ENCODE data around the gene IPO4.
"Not testable (repeated sequence)": the region's sequence is repeated elsewhere in the genome, so short reads cannot be mapped to it uniquely, and the experiment has no call there.

Gene IPO4

GRCh38 chr14:24188251-24189058 is at the start of gene IPO4:
Gene IPO4, minus strand, starts transcription at chr14:24188816. Its CDS starts 29 bp downstream, at chr14:24188787.
- DNase-seq: peak; percentile 96

- peak; percentile 7 for DNase-seq
Measured at GRCh38 chr14:24238123-24238522, 49.5 kb upstream of the IPO4 start.

GRCh38 chr14:24237463-24237955 is 48.9 kb upstream of the IPO4 start:
- no peak for DNase-seq

- no peak for DNase-seq
Measured at GRCh38 chr14:24236689-24237462, 48.3 kb upstream of the IPO4 start.

- no peak for DNase-seq
Measured at GRCh38 chr14:24235804-24236688, 47.4 kb upstream of the IPO4 start.

- DNase-seq: no peak
Measured at GRCh38 chr14:24234095-24235005, 45.7 kb upstream of the IPO4 start.

- DNase-seq: no peak
Measured at GRCh38 chr14:24233538-24233866, 44.9 kb upstream of the IPO4 start.

GRCh38 chr14:24232645-24233537 is 44.3 kb upstream of the IPO4 start, which contains the start of gene GMPR2:
Gene GMPR2, plus strand, starts transcription at chr14:24232929. Its CDS starts 325 bp downstream, at chr14:24233254.
- peak; percentile 30 for DNase-seq

GRCh38 chr14:24232121-24232644 is 43.6 kb upstream of the IPO4 start, which contains the start of gene NEDD8:
Gene NEDD8, minus strand, starts transcription at chr14:24232367. Its CDS starts 100 bp downstream, at chr14:24232267.
- DNase-seq: peak; percentile 89

GRCh38 chr14:24231263-24232120 is 42.9 kb upstream of the IPO4 start:
- peak; percentile 8 for DNase-seq

GRCh38 chr14:24228902-24229301 is 40.3 kb upstream of the IPO4 start:
- no peak for DNase-seq

- DNase-seq: no peak
Measured at GRCh38 chr14:24226473-24226872, 37.9 kb upstream of the IPO4 start.

GRCh38 chr14:24224618-24225071 is 36.0 kb upstream of the IPO4 start:
- no peak for DNase-seq

- not testable (repeated sequence) for DNase-seq
Measured at GRCh38 chr14:24222987-24223386, 34.4 kb upstream of the IPO4 start.

- DNase-seq: no peak
Measured at GRCh38 chr14:24219521-24219920, 30.9 kb upstream of the IPO4 start.

- DNase-seq: no peak
Measured at GRCh38 chr14:24219080-24219479, 30.5 kb upstream of the IPO4 start.

- not testable (repeated sequence) for DNase-seq
Measured at GRCh38 chr14:24216876-24217275, 28.3 kb upstream of the IPO4 start.

GRCh38 chr14:24216345-24216699 is 27.7 kb upstream of the IPO4 start:
- DNase-seq: no peak
